OCI-LY1 (cell line): Measurements from ENCODE around the gene POFUT1.

Experiments used
- H2AFZ ChIP-seq: fragments of 200-600 bp; sonication (generic), shearing (Covaris generic); 2 replicates; pipeline ENCODE4 v1.6.0; 2014; ENCODE audit warnings: antibody characterized with exemption, mild to moderate bottlenecking, low read length
- H3F3A ChIP-seq: fragments of 200-600 bp; sonication (generic), shearing (Covaris generic); 2 replicates; pipeline ENCODE4 v1.6.0; 2014; ENCODE audit warnings: mild to moderate bottlenecking, antibody characterized with exemption, low read length, moderate library complexity; ENCODE audit not compliant: insufficient read depth
- H3K27ac ChIP-seq: fragments of 200-600 bp; sonication (generic); 2 replicates; pipeline ENCODE4 v1.5.1; 2014; ENCODE audit warnings: low read length, mixed run types, mild to moderate bottlenecking, low read depth; ENCODE audit not compliant: poor library complexity, severe bottlenecking
- H3K27me3 ChIP-seq: fragments of 200-600 bp; sonication (generic); 2 replicates; pipeline ENCODE4 v1.6.0; 2014; ENCODE audit warnings: antibody characterized with exemption, mild to moderate bottlenecking, low read length, moderate library complexity; ENCODE audit not compliant: insufficient read depth
- H3K36me3 ChIP-seq: fragments of 200-600 bp; sonication (generic); 2 replicates; pipeline ENCODE4 v1.6.1; 2014; ENCODE audit warnings: mild to moderate bottlenecking, antibody characterized with exemption, low read length, moderate library complexity, mixed read lengths; ENCODE audit not compliant: insufficient read depth
- H3K4me1 ChIP-seq: fragments of 200-600 bp; sonication (generic); 2 replicates; pipeline ENCODE4 v1.5.1; 2014; ENCODE audit warnings: mild to moderate bottlenecking, low read length, moderate library complexity; ENCODE audit not compliant: insufficient read depth, severe bottlenecking
- H3K4me2 ChIP-seq: fragments of 200-600 bp; sonication (generic), shearing (Covaris generic); 2 replicates; pipeline ENCODE4 v1.6.1; 2014; ENCODE audit warnings: low read length
- H3K4me3 ChIP-seq: fragments of 200-600 bp; sonication (generic); 2 replicates; pipeline ENCODE4 v1.5.1; 2014; ENCODE audit warnings: low read length, low read depth, mild to moderate bottlenecking, mixed read lengths; ENCODE audit not compliant: poor library complexity, severe bottlenecking
- H3K79me2 ChIP-seq: fragments of 200-600 bp; shearing (Covaris generic); 2 replicates; pipeline ENCODE4 v1.6.1; 2016; ENCODE audit warnings: mixed run types, low read length, mixed read lengths; ENCODE audit not compliant: insufficient read depth
- H3K9ac ChIP-seq: fragments of 200-600 bp; sonication (generic), shearing (Covaris generic); 2 replicates; pipeline ENCODE4 v1.6.1; 2014; ENCODE audit warnings: mild to moderate bottlenecking, low read length, mixed read lengths
- H3K9me2 ChIP-seq: fragments of 200-600 bp; sonication (generic), shearing (Covaris generic); 2 replicates; pipeline ENCODE4 v1.6.1; 2014; ENCODE audit warnings: low read depth, mild to moderate bottlenecking, low read length, mixed read lengths
- H3K9me3 ChIP-seq: fragments of 200-600 bp; shearing (Covaris generic); 2 replicates; pipeline ENCODE4 v1.6.1; 2014; ENCODE audit warnings: low read length, mixed read lengths
- H4K20me1 ChIP-seq: fragments of 200-600 bp; sonication (generic), shearing (Covaris generic); 2 replicates; pipeline ENCODE4 v1.6.0; 2016; ENCODE audit warnings: mild to moderate bottlenecking, low read length; ENCODE audit not compliant: insufficient read depth
- CTCF ChIP-seq: fragments of 200-600 bp; sonication (generic), shearing (Covaris generic); IDR thresholded peaks from 2 replicates; pipeline ENCODE4 v1.5.1; 2017; ENCODE audit warnings: mild to moderate bottlenecking, antibody characterized with exemption, low read length, moderate library complexity, mixed read lengths
- EZH2 ChIP-seq: fragments of 200-600 bp; sonication (generic), shearing (Covaris generic); IDR thresholded peaks from 2 replicates; pipeline ENCODE4 v1.8.0; 2017; ENCODE audit warnings: borderline replicate concordance, mixed run types, mild to moderate bottlenecking, antibody characterized with exemption, low read length, moderate library complexity, mixed read lengths

Gene POFUT1

DNA sequence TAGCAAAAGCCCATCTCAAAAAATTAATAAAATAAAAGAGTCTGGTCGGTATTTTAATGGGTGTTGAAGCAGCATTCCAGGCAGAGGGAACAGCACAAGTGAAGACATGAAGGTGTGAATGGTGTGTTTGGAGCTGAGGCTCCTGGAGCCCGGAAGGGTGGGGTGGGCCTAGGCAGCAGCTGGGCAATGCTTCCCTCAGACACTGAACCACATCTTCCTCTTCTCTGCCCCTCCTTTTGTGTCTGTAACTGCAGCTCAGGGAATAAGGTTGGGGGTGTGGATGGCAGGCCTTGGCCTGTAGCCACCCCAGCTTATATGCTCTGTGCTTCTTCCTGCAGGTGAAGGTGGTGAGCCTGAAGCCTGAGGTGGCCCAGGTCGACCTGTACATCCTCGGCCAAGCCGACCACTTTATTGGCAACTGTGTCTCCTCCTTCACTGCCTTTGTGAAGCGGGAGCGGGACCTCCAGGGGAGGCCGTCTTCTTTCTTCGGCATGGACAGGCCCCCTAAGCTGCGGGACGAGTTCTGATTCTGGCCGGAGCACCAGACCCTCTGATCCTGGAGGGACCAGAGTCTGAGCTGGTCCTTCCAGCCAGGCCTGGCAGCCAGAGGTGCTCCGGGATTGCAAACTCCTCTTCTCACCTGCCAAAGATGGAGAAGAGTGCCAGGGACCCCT is 26.6 kb downstream of the POFUT1 start:
- no peak overlapping the region for H3K9ac ChIP-seq
- no peaks in the 10 kb centered on the region for H3K9me3 ChIP-seq
- no peak overlapping the region for H3K4me2 ChIP-seq
- no peaks in the 10 kb centered on the region for H4K20me1 ChIP-seq
- no peaks in the 10 kb centered on the region for H3K79me2 ChIP-seq
- peaks cover 66% of the 10 kb centered on the region for H3K36me3 ChIP-seq
- H3K27ac ChIP-seq: no peak overlapping the region
- H3F3A ChIP-seq: no peaks in the 10 kb centered on the region
- H3K27me3 ChIP-seq: no peaks in the 10 kb centered on the region
- no peak overlapping the region for H2AFZ ChIP-seq
- H3K9me2 ChIP-seq: no peaks in the 10 kb centered on the region
- peaks cover 11% of the 10 kb centered on the region for H3K4me1 ChIP-seq
- TF ChIP-seq CTCF: no peak
- TF ChIP-seq EZH2: no peak
- H3K4me3 ChIP-seq: no peak overlapping the region

DNA sequence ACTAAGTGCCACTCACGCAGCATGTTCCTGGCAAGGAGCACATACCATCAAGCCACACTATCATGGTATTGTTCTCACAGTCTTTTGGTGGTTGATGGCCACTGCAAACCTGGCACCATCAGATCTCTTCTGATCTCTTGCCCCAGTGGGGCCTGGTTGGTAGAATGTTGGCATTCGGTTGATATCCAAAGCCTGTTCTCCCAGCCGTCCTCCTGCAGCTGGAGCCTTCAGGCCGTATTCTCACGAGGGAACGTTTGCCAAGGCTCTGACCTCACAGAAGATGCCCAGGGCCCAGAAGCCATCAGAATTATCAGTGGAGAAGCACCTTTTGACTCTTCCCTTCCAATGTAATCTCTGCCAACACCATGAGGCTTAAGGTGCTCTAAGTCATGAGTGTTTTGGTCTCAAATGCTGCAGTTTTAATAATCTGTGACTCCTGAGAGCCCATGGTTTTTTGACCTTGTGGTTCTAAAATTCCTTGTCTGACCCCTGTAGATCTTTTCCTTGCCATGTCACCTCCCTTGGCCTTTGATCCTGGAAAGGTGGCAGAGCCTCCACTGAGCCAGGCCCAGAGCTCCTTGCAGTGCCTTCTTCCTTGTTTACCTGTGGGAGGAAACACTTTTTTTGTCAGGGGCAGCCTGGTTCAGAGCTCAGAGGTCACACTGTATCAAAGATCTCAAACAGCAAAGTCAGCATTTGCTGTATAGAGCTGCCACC is 27.8 kb downstream of the POFUT1 start:
- H2AFZ ChIP-seq: no peak overlapping the region
- no peak overlapping the region for H3K4me3 ChIP-seq
- H3K79me2 ChIP-seq: no peaks in the 10 kb centered on the region
- H3K9me2 ChIP-seq: no peaks in the 10 kb centered on the region
- no peaks in the 10 kb centered on the region for H3K9me3 ChIP-seq
- no peaks in the 10 kb centered on the region for H3K27me3 ChIP-seq
- H4K20me1 ChIP-seq: no peaks in the 10 kb centered on the region
- no peak overlapping the region for H3K4me2 ChIP-seq
- H3K36me3 ChIP-seq: peaks cover 63% of the 10 kb centered on the region
- H3K27ac ChIP-seq: no peak overlapping the region
- no peaks in the 10 kb centered on the region for H3F3A ChIP-seq
- H3K9ac ChIP-seq: no peak overlapping the region
- no peak for TF ChIP-seq CTCF
- no peak for TF ChIP-seq EZH2
- peaks cover 11% of the 10 kb centered on the region for H3K4me1 ChIP-seq

GRCh38 chr20:32236048-32236533 is 28.4 kb downstream of the POFUT1 start:
- Histone ChIP-seq H3K9ac (no peak overlapping the region), H3K79me2 (no peaks in the 10 kb centered on the region), H3K27me3 (no peaks in the 10 kb centered on the region), H3K36me3 (peaks cover 57% of the 10 kb centered on the region), H3K4me3 (no peak overlapping the region), H3K4me1 (peaks cover 11% of the 10 kb centered on the region), H3K27ac (no peak overlapping the region), H3F3A (no peaks in the 10 kb centered on the region), H2AFZ (no peak overlapping the region), H4K20me1 (no peaks in the 10 kb centered on the region), H3K9me2 (no peaks in the 10 kb centered on the region), H3K4me2 (no peak overlapping the region), H3K9me3 (no peaks in the 10 kb centered on the region)
- TF ChIP-seq EZH2 (no peak), CTCF (no peak)
